ENCODE results near the gene SEMA3C. TPM values are rescaled to one million over a fixed set of nuclear protein-coding genes. Genes with fewer than 3 reads are reported as not detected.

Gene SEMA3C
- total RNA-seq, 1 donor from 2014 or later: 496 TPM

DNA sequence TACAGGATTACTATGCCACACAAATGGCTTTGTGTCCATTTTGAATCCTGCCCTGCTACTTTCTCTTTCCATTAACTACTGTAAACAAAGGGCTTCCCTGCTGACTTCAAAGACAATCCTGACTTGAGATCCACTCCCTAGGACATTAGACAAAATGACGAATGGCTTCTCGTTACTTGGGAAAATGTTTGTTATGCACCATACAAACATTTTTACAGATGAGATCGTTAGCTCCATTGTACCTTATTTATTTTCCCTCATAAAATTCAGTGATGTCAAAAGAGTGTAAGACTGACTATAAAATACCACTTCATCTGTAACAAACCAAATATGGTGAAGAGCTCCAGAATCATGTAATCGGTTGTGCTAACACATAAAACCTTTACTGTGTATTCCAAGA is 158.6 kb downstream of the SEMA3C start:
- no peaks in the 10 kb centered on the region for H3K9me3 Mint-ChIP-seq
- TF ChIP-seq, protein P1, sequence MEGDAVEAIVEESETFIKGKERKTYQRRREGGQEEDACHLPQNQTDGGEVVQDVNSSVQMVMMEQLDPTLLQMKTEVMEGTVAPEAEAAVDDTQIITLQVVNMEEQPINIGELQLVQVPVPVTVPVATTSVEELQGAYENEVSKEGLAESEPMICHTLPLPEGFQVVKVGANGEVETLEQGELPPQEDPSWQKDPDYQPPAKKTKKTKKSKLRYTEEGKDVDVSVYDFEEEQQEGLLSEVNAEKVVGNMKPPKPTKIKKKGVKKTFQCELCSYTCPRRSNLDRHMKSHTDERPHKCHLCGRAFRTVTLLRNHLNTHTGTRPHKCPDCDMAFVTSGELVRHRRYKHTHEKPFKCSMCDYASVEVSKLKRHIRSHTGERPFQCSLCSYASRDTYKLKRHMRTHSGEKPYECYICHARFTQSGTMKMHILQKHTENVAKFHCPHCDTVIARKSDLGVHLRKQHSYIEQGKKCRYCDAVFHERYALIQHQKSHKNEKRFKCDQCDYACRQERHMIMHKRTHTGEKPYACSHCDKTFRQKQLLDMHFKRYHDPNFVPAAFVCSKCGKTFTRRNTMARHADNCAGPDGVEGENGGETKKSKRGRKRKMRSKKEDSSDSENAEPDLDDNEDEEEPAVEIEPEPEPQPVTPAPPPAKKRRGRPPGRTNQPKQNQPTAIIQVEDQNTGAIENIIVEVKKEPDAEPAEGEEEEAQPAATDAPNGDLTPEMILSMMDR (IDR thresholded peaks at IDR 0.05; ENCODE audit: unreplicated experiment): no peak
- peaks cover 32% of the 10 kb centered on the region for H3K36me3 Mint-ChIP-seq
- no peak for DNase-seq (ENCODE audit: low spot score in 2 of 2, unreplicated experiment in 2 of 2)
- no peaks in the 10 kb centered on the region for H3K27me3 Mint-ChIP-seq (ENCODE audit: low read depth)
- peak overlapping the region; percentile 31 for H3K4me3 Mint-ChIP-seq
- H3K27ac Mint-ChIP-seq: peak overlapping the region; percentile 64
- H3K4me1 Mint-ChIP-seq: peaks cover 54% of the 10 kb centered on the region

DNA sequence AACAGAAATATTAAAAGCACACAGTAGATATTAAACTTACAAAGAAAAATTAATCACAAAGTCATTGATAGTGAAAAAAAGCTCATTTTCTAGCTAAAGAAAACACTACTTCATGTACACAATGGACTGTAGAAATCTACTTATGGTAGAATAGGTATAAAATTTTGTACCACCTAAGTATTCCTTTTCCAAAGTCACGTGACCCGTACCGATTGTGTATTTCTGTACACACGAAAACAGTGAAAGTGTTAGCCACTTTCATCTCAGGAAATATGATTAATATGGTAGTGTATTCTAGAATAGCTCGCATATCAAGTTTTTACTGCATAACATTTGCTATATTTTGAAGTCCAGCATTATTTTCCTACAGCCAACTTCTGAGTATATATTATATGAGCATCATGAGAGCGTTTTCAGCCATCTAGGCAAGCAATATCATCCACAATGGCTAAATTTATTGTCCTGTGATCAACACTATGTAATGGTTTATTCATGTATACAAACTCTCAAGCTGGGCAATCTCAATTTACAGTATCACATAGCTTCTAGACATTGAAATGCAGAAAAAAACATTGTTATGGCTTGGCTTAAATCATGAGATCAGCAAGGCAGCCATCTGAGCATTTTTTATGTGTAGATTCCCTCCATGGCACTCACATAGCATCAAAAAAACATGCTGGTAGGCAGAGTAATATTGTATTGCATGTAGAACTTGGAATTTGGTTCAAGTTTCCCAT is 165.7 kb downstream of the SEMA3C start:
- Mint-ChIP-seq H3K36me3 (peaks cover 35% of the 10 kb centered on the region), H3K4me1 (peaks cover 28% of the 10 kb centered on the region), H3K27ac (peak overlapping the region; percentile 34), H3K4me3 (no peak overlapping the region), H3K27me3 (ENCODE audit: low read depth) (no peaks in the 10 kb centered on the region), H3K9me3 (no peaks in the 10 kb centered on the region)
- no peak for DNase-seq (ENCODE audit: low spot score in 2 of 2, unreplicated experiment in 2 of 2)
- TF ChIP-seq, protein P1 (IDR thresholded peaks at IDR 0.05; ENCODE audit: unreplicated experiment): no peak

DNA sequence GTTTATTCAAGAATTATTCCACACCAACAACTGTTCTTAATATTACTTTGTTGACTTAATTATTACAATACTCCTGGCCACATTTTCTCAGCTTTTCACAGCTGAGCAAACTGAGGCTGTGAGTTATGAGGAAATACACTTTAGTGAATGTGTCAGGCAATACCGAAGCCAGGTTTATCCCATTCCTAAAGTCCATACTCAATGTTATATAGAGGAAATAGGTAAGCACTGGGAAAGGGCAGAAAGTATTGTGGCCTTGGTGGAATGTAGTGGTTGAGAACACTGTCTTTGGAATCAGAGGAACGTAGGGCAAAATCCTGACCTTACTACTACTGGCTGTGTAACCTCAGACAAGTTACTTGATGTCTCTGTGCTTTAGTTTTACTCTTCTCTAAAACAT is 169.6 kb downstream of the SEMA3C start:
- H3K4me3 Mint-ChIP-seq: no peak overlapping the region
- H3K27me3 Mint-ChIP-seq (ENCODE audit: low read depth): no peaks in the 10 kb centered on the region
- peaks cover 28% of the 10 kb centered on the region for H3K4me1 Mint-ChIP-seq
- TF ChIP-seq, protein P1 (IDR thresholded peaks at IDR 0.05; ENCODE audit: unreplicated experiment): no peak
- no peak for DNase-seq (ENCODE audit: low spot score in 2 of 2, unreplicated experiment in 2 of 2)
- peak overlapping the region; percentile 81 for H3K27ac Mint-ChIP-seq
- H3K9me3 Mint-ChIP-seq: no peaks in the 10 kb centered on the region
- H3K36me3 Mint-ChIP-seq: peaks cover 27% of the 10 kb centered on the region

DNA sequence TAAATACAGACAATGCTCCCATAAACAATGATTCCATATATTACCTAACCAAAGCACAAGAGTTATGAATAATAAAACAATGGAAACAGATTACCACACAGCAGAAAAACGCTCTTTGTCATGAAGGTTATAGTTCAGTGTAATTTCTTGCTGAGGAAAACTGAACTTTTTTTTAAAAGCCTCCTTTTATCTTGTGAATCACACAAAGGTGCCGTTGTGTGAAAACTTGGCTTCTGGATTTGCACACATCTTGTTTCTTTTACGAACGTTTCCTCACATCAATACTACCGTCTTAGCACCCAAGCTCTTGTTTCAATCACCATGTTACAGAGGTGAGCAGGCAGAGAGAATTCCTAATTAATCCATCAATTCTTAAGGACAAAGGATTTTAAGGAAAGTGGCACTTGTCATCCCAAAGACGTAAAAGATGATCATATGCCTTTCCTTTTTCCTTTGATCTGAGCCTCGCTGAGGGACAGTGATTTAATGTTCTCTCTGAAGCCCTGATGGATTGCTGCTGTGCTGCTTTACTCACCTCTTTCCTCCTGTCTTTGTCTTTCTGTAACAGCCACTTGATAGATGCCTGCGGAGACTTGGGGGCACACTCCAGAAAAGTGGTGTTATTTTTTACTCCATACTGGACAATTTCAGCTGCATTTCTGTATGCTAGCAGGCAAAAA is 170.3 kb downstream of the SEMA3C start:
- TF ChIP-seq, protein P1 (IDR thresholded peaks at IDR 0.05; ENCODE audit: unreplicated experiment): no peak
- Mint-ChIP-seq H3K4me3 (peak overlapping the region; percentile 5), H3K36me3 (peaks cover 31% of the 10 kb centered on the region), H3K9me3 (no peaks in the 10 kb centered on the region), H3K27me3 (ENCODE audit: low read depth) (no peaks in the 10 kb centered on the region), H3K27ac (peak overlapping the region; percentile 81), H3K4me1 (peaks cover 31% of the 10 kb centered on the region)
- no peak for DNase-seq (ENCODE audit: low spot score in 2 of 2, unreplicated experiment in 2 of 2)

DNA sequence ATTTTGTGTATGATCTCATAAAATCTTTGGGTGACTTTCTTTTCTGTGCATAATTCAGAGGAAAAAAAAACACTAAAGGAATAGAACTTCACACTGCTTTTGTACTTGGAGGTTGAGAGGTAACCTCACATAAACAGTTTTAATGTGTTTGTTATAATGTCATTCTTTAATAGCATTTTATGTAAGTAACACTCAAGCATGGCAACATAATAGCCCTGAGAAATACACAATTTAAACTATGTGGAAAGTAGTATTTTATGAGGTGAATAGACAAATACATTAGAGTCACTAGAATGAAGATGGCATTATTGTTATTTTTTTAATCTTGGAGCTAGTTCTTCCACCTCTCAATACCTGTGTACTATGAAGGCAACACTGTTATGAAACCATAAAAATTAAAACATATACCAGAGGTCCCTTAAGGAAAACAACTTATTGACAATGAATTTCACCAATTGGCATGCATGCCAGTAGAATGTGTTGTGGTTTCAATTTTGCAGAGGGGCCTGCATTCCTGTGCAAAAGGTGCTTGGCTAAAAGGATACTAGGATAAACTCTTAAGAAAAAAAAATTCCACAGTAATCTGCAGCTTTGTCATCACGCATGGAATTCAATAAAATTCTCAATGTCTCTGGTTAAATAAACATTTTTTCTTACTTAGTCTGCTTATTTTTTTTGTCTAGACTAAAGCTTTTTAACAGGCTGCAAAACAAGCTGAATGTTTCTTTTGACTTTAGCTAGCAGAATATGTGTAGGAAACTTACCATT is 177.9 kb downstream of the SEMA3C start:
- Mint-ChIP-seq H3K36me3 (peaks cover 19% of the 10 kb centered on the region), H3K4me3 (no peak overlapping the region), H3K9me3 (peaks cover 2% of the 10 kb centered on the region), H3K27ac (peak overlapping the region; percentile 58), H3K4me1 (peaks cover 29% of the 10 kb centered on the region), H3K27me3 (ENCODE audit: low read depth) (no peaks in the 10 kb centered on the region)
- TF ChIP-seq, protein P1 (IDR thresholded peaks at IDR 0.05; ENCODE audit: unreplicated experiment): no peak
- no peak for DNase-seq (ENCODE audit: low spot score in 2 of 2, unreplicated experiment in 2 of 2)
